GM19324 (cell line): ENCODE measurements around the gene PDX1.

Experiments used
- ATAC-seq: cut with Tn5 transposase; IDR thresholded peaks from one replicate; pipeline ENCODE4 v1.9.1; 2021; ENCODE audit warnings: mild to moderate bottlenecking, moderate library complexity; ENCODE audit not compliant: unreplicated experiment, low FRiP score

Gene PDX1

DNA sequence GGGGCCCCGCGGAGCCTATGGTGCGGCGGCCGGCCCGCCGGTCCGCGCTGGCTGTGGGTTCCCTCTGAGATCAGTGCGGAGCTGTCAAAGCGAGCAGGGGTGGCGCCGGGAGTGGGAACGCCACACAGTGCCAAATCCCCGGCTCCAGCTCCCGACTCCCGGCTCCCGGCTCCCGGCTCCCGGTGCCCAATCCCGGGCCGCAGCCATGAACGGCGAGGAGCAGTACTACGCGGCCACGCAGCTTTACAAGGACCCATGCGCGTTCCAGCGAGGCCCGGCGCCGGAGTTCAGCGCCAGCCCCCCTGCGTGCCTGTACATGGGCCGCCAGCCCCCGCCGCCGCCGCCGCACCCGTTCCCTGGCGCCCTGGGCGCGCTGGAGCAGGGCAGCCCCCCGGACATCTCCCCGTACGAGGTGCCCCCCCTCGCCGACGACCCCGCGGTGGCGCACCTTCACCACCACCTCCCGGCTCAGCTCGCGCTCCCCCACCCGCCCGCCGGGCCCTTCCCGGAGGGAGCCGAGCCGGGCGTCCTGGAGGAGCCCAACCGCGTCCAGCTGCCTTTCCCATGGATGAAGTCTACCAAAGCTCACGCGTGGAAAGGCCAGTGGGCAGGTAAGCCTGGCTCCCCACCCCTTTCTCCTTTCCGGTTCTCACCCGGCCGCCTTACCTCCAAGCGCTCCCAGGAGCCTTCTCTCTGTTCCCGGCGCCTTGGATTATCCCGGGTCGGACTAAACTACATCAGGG, at the start of gene PDX1:
Gene PDX1 (plus strand): TSS at position 67 of the 743 bp plus-strand sequence. CDS start 139 bp downstream, at position 206.
- no peak for ATAC-seq

DNA sequence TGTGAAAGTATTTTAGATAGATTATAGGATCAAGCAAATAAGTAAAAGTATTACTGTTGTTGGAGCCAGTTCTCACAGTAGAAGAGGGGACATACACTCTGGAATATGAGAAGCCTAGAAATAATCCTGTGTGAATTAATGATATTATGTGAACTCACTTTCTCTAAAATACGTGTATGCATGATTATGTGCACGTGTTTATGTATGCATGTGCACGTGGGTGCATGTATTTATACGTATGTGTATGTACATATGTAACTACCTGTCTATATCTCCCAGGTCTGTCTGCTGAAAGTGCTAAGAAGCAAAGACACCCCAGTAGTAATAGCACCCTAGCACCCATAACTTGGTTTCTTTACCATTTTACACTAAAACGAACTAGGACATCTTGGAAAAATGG, 41.5 kb upstream of the PDX1 start:
- ATAC-seq, result no peak

DNA sequence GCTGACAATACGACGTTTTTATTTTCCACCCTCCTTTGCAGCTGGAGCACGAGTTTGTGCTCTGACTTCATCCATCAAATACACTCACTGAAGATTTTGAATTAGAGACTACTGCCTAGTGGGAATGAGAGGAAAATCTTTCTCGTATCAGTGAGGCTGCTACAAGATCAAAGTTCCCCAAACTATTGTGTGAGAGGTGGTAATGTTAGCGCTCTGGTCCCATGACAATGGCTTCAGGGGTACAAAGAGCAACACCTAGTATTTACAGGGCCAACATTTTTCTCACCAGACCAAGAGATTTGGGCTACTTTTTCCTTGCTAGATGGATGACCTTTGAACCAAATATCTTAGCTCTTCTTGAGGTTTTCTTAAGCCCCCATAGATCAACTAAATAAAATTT, 30.3 kb upstream of the PDX1 start:
- no peak for ATAC-seq

DNA sequence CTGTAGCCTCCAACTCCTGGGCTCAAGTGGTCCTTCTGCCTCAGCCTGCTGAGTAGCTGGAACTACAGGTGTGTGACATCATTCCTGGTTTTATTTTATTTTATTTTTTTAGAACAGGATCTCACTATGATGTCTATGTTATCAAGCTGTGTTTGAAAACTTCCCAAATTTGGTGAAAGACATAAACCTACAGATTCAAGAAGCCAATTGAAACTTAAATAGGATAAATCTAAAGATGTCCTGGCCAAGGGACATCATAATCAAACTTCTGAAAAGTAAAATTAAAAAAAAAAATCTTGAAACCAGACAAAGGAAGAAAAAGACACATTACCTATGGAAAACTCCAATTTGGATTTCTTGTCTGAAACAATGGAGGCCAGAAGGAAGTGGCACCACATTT, 23.1 kb upstream of the PDX1 start:
- ATAC-seq, result no peak

DNA sequence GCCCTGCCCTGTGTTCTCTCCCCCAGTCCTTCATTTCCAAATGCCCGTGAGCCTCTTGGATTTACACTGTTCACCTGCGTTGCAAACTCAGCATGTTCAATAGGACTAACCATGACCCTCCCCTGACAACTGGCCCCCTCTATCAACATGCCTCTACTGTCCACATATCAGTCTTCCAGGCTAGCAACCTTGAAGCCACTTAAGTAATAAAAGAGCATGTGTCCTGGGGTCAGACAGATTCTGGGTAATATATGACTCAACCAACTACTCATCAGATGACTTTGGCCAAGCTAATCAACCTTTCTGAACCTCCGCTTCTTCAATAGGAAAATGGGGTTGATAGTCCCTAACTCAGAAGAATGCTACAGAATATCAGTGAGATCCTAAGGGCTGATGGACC, 15.1 kb upstream of the PDX1 start:
- no peak for ATAC-seq

DNA sequence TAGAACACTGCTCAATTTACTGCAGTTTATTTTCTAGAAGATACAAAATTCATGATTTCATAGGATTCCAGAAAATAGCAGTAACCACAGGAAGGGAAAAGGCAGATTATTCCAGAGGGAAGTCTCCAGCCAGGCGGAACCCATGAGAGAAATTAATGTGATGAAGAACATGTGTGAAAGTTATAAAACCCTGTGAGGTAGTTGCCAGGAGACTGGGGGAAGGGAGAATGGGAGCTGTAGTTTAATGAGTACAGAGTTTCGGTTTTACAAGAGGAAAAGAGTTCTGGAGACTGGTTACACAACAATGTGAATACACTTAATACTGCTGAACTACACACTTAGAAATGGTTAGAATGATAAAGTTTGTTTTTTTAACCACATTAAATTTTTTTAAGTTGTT, 14.2 kb upstream of the PDX1 start:
- no peak for ATAC-seq

DNA sequence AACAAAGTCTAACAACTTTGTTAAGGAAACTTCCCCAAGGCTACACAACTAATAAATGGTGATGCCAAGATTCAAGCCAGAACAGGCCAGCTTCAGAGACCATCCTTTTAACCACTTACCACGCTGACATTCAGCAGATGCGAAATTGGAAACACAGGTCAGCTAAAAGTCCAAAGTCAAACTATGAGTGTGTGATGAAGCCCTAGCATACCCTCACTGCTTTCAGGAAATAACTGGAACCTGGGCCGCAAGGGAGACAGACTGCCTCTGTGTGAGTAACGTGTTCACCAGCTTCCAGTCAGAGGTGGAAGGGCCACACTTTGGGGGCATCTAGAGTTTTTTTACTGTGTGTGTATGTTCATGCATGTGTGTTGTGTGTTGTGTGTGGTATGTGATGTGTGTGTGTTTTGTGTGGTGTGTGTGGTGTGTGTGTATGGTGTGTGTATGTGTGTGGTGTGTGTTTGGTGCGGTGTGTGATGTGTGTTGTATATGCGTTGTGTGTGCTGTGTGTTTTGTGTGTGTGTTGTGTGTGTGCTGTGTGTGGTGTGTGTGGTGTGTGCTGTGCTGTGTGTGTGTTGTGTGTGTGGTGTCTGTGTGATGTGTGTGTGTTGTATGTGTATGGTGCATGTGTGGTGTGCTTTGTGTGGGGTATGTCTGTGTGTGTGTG, 12.5 kb upstream of the PDX1 start:
- ATAC-seq, result no peak

DNA sequence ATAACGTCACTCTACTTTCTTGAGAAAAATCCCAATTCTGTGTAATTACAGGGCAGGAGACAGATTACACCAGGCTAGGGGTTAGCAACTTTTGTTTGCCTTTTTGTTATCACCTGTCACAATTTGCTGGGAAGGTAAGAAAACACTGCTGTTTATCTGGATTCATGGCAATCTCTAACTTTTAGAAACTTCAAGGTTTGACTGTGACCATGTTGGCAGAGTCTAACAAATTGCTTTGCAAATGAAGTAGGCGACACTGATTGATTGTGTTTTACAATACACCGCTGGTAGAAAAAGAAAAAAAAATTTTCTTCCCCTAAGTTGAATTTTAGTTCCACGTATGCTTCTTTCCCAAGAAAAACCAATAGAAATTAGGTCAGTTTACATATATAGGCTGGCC, 10.4 kb upstream of the PDX1 start:
- ATAC-seq, result no peak

DNA sequence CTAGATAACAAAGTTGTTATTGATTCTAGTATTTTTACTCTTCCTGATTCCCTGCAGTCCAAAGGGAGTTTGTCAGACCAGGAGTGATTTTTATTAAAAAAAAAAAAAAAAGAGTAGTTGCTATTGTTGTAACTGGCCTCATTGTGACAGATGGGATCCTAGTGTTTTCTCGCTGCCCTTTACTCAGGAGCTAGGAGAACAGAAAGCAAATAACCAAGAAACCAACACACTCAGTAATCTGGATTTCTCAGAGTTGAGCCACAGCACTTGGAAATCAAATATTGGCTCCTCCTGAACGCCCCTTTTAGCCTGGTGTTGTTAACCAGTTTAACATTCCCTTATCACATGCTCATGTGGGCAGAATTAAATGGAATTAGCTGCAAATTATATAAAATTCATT, 8.3 kb upstream of the PDX1 start:
- no peak for ATAC-seq

DNA sequence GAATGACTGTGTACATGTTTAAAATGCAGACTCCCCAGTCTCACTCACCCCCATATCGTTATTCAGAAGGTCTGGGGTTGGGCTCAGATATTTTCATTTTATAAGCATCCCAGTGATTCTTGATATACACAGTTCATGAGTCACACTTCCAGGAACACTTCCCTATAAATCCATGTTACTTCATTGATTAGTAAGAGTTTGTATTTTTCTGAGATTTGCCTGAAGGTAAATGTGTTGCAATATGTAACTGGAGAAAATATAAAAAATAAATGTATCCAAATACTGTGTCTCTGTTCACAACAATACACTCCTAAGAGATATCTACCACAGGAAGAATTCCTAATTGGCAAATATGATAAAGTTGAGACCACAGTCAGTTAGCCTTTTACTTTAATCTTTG, 6.6 kb upstream of the PDX1 start:
- no peak for ATAC-seq

DNA sequence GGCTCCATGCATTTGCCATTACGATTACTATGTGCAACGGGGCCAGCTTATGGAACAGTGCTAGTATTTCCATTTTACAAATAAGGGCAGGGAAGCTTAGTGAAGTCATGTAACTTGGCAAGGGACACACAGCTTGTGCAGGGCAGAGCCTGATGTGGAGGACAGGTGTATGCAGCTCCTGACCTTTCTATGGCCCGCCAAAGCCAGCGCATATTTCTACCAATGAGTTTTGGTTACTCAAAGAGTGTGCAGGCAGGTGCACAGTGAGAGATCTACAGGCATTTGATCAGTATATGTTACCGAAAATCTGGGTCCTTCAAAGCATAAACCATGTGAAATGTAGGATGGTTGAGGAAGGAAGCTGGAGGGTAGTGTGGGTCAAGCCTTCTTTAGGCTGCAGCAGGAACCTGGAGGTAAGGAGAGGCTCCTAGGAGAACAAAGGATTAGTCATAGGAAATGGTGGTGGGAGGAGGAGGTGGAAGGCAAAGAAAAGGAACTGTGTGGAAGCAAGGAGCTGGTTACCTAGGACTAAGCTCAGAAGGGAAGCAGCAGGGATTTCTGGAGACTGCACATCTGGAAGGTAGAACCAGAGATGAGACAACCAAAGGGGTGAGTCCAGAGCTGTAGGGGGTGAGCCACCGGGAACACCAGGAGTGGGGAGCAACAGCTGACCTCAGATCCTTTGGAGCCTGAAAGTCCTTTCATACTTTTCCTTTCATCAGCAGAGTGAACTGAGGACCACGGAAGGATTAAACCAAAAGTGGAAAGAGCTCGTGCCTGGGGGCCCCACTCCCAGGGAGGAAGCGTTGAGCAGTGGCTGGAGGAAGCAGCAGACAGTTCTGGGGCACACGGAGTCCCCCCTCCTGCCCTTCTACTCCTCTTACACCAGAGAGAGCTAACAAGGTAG, 4.2 kb upstream of the PDX1 start:
- ATAC-seq, result no peak

DNA sequence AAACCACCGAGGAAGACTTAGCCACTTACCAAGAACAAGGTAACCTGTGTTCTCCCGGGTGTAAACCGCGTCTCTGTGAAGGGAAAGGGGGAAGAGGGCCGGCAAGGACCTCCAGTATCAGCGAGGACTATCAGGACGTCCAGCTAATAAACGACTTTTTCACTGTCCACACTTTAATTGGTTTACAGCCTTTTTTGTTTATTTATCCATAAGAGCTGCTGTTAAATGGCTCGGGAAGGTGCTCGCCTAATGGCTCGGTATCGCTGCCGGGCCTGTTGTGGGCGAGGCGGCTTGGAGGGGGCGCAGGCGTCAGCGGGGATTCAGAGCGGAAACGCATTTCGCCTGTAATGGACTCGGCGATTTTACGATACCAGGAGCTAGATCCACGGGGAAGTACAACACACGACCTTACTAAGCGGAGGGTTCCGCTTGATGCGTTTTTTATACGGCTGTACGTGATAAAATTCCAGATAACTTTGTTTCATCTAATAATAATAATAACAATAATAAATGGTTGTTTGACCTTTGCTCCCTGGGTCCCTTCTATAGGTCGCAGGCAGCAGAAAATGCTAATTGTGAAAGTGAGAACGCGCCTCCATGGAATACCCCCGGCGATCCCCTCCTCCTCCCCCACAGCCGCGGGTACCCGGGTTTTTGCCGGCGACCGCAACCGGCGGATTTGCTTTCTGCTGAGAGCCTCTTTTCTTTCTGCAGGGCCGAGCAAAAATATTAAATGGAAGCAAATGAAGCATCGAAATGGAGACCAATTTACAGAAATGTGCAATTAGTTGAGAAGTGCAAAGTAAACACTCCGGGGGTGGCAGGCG, 2.5 kb upstream of the PDX1 start:
- ATAC-seq, result no peak

DNA sequence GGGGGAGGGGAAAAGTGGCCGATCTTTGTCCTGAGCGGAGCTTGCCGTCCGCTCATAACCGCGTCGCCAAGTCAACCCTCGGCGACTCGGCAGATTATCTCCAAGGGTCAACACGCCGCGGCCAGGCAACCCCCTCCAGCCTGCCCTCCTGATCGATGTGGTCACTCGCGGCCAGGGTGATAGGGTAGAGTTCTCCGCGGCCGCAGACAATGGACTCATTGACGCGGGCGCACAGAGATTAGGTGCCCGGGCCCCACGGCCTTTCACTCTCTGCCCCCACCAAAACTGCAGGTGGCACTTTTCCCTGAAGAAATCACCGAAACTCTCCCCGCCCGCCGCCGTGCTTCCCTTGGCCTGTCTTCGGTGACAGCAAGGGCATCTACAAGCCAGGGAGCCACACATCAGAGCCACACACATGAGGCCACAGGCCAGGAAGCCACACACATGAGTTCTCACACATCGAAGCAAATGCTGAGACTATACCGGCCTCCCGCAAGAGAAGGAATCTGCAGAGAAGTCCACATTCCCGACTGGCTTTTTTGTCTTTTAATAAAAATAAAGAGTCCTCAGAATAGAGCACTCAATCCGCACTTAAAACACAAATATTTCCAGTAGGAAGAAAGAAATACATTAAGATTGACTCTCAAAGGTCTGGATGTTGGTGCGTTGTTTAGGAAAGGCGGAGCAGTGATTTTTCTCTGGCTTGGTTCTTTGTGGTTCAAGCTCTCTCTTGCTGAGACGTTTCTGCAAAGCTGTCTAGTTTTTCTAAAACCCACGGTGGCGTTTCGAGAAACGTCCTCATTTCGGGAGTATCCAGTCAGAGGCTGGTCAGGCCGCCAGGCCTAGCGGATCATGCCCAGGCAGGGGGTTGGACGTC, 1.5 kb upstream of the PDX1 start:
- no peak for ATAC-seq

DNA sequence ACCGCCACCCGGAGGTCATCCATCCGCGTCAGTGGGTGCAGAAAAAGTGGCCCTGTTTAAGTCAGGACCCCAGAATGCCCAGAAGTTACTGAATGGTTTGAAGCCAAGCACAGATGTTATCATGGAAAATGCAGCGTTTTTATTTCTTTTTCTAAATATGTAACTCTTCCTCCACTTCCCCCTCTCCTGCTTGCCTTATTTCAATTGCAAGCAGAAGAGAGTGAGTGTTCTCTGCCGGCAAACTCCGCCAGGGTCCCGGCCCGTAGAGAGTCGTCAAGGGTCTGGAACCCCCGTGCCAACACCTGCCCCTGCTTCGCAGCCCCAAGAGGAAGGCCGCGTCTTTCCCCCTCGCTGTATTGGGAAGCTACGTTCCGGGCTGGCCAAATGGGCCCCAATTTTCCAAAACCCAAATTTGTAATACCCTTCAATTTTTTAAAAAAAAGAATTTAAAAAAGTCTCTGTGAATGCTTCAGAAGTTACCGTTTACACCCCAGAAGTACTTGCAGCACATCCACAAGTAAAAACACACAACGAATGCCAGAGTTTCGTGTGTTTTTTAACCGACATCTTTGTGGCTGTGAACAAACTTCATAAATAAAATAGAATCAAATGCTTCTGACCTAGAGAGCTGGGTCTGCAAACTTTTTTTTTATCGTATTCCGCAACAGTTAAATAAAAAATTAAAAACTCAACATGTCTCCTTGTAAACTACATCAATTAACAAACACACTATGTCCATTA, 712 bp upstream of the PDX1 start:
- no peak for ATAC-seq

DNA sequence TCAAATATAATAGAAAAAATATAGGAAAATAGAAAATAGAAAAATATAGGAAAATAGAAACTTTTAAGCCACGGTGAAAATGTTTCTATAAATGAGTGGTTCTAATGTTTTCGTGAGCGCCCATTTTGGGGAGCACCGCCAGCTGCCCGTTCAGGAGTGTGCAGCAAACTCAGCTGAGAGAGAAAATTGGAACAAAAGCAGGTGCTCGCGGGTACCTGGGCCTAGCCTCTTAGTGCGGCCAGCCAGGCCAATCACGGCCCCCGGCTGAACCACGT, 204 bp upstream of the PDX1 start:
- no peak for ATAC-seq

DNA sequence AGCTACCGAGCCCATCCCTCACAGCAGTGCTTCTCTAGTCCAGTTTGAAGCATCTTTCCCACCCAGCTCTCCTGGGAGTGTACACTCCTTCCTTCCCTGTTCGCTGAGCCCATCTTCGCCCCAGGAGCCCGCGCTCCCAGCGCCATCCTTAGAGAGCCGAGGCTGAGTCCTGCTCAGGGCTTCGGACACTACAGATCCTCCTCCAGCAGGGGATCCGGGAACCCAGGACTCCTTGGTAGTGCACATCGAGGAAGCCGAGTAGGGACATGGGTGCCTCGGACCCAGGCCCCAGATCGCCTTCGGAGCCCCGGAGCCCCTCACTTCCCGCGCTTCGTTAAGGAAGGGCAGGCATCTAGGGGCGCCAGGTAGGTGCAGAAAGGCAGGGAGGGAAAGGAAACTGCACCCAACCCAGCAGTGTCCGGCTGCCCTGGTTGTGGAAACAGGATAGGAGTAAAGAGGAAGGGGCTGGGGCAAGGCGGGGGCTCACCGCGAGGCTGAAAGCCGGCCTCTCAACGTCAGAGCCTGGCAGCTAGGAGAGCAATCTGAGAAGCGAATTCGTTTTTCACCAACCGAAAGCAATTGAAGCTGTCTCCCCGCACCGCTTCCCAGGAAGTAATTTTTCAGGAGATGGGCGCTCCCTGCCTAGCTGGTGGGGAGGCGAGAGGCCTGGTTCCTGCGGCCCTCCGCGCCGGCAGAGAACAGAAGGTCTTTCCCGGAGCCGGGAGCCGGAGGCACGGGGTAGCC, 1.0 kb downstream of the PDX1 start:
- ATAC-seq, result no peak

DNA sequence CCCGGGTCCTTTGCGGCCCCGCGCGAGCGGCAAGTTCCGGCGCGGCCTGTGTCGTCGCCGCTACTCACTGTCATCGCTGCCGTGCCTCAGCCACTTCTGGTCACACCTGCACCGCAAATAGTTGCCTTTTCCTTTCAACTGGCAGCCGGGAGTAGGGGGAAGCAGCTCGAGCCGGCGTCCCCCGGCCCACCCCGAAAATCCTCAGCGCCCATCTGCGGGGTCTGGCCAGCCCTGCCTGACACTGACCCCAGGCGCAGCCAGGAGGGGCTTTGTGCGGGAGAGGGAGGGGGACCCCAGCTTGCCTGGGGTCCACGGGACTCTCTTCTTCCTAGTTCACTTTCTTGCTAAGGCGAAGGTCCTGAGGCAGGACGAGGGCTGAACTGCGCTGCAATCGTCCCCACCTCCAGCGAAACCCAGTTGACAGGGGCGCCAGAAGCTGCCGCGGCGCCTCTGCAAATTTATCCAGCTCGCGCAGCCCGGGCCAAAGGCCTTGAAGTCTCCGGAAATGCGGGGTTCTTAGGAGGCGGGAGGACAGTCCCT, 1.7 kb downstream of the PDX1 start:
- ATAC-seq, result no peak
